ENCODE measurements around the gene MAPK6.
"Not testable (repeated sequence)": the region's sequence is repeated elsewhere in the genome, so short reads cannot be mapped to it uniquely, and the experiment has no call there.

Gene MAPK6

DNA sequence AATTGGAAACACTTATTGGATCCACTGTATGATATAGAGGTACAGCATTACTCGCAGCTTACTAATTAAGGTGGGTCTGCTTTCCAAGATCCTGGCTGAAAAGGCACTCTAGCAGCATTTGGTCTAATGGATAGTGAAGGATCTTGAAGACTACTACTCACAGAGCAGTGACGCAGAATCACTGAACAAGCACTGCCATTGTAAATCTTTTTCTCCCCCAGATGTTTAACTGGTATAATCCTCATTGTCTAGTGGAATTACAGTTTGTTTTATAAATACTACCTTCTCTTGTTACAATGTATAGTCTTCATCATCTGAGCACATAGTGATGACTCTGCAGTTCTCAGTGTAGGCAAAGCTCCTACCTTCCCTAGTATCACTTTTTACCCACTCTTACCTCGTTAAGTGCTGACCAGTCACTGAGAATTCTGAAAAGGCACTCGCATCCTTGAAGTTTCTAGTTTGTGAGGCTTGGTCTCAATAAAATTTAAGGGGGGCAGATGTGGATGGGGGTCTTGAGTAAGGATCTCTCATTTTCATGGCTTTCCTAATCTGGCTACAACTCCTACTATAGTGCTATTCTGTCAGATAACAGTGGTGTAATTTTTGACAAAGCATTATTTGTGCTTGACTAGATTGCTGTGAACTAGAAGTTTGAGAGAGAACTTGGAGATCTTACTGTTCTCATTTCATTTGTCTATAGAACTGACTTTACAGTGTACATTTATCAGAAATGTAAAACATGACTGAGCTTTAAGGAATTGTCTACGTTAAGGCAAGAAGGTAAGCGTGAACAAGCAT is 23.2 kb downstream of the MAPK6 start:
- no peak for DNase-seq (ENCODE audit: low read depth)

DNA sequence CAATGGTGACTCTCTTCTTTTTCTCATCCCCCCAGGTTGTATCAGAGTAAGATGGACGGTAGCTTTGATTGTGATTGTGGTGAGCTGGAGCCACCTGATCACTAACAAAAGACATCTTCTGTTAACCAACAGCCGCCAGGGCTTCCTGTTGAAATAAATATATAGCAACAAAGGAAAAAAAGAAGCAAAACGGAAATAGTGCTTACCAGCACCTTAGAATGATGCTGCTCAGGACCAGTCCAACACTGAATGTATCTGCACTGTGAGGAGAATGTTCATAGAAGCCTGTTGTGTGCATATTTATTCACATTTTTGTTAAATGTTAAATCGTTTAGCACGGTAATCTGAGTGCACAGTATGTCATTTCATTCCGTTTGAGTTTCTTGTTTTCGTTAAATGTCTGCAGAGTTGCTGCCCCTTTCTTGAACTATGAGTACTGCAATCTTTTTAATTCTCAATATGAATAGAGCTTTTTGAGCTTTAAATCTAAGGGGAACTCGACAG is 26.8 kb downstream of the MAPK6 start:
- DNase-seq (ENCODE audit: low read depth), result not testable (repeated sequence)

- not testable (repeated sequence) for DNase-seq (ENCODE audit: low read depth)
Measured at GRCh38 chr15:52046552-52046951, 27.5 kb downstream of the MAPK6 start.

DNA sequence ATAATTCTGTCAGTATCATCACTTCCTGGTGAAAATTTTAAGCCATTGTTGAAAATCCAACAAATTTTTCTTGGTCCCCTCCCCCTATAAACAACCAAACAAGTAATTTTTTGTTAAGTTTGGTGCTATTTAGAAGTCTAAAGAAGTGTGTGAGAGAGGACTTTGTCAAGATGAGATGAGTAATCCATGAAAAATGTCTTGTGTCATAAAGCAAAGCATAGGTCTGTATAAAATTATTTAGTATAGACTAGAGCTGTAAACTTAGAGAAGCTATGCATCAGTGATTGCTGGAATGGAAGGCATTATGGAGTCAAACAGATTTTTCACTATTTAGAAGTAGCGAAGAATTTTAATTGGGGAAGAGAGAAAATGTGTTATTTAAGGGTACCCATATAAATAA is 31.4 kb downstream of the MAPK6 start:
- DNase-seq (ENCODE audit: low read depth), result no peak

GRCh38 chr15:52052066-52052935 is 33.3 kb downstream of the MAPK6 start:
- DNase-seq (ENCODE audit: low read depth), result no peak

DNA sequence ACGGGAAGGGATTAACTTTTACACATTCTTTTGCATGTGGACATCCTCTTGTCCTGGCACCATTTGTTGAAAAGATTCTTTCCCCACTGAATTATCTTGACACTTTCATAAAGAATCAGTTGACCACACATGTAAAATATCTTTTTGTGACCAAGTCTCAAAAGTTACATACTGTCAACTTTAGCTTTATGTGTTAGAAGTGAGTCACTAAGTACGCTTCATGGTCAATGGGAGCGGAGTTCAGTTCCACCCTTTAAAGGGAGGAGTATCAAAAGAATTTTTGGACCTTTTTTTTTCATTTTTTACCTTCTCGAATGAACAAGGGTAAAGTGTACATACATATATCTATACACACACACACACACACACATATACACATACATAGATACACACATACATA is 35.4 kb downstream of the MAPK6 start:
- no peak for DNase-seq (ENCODE audit: low read depth)

GRCh38 chr15:52054858-52055257 is 35.8 kb downstream of the MAPK6 start:
- not testable (repeated sequence) for DNase-seq (ENCODE audit: low read depth)

GRCh38 chr15:52056001-52056400 is 37.0 kb downstream of the MAPK6 start:
- DNase-seq (ENCODE audit: low read depth), result no peak

GRCh38 chr15:52056496-52056895 is 37.5 kb downstream of the MAPK6 start:
- DNase-seq (ENCODE audit: low read depth), result no peak

DNA sequence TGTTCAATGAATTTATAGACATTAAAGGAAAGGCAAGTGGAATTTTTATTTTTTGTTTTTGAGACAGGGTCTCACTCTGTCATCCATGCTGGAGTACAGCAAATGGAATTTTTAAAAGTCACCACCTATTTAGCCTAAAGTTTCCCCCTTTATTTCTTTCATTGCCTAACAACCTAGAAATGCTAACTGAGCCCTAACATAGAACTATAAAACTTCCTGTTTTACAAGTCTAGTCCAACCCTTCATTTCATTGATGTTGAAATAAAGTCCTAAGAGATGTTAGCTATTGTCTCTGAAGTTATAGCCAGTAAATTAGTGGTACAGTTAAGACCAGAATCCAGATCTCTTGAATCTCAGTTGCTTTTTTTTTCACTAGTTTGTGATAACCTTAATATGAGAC is 39.0 kb downstream of the MAPK6 start:
- no peak for DNase-seq (ENCODE audit: low read depth)

DNA sequence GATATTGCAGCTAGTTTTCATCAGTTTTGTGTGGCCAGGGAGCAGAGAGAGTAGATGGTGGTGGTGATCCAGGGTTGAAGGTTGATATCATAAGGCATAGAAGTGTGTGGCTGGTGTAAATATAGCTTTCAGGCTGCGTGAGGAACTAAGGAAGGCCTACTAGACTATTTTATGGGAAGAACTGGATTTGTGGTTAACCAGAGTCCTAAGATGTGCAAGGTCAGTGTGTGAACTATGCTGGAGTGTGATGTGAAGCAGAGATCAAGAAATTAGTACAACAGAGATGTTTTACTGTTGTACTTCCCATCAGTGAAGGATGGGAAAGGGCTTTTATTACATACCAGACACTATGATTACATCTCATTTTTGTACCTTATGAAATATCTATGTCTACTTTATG is 41.5 kb downstream of the MAPK6 start:
- no peak for DNase-seq (ENCODE audit: low read depth)

GRCh38 chr15:52066842-52067544 is 48.0 kb downstream of the MAPK6 start:
- no peak for DNase-seq (ENCODE audit: low read depth)

DNA sequence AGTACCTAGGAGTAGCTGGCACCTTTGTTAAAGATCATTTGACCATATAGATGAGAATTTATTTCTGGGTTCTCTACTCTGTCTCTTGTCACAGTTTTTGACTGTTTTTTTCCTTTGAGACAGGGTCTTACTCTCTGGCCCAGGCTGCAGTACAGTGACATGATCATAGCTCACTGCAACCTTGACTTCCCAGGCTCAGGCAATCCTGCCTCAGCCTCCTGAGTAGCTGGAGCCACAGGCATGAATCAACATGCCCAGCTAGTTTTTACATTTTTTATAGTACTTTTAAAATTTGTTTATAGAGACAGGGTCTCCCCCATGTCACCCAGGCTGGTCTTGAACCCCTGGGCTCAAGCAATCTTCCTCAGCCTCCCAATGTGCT is 48.5 kb downstream of the MAPK6 start:
- DNase-seq (ENCODE audit: low read depth), result no peak

DNA sequence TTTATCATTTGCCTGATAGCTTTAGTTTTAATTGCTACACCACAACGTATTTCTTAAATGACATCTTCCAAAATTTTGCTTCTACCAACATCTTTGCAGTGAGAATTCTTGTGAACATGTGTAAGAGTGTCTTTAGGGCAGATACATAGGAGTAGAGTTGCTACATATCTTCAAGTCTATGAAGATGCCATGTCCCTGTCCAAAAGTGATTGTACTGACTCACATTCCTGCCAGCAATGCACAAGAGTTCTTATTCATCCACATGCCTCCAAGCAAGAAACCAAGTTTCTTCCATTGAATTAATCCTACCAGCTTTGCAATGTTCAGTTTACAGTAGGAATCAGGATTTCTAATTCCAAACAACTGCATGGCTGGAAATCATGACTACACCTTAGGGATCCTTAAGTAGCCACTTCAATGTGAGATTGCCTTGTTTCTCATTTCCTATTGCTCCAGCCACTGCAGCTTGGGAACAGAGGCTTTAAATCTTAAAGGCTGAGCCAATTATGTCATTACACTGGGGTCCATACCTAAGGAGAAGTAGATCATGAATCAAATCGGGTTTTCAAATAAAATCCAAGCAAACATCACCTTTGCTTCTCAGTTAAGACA is 49.1 kb downstream of the MAPK6 start:
- no peak for DNase-seq (ENCODE audit: low read depth)

GRCh38 chr15:52069559-52069958 is 50.5 kb downstream of the MAPK6 start:
- no peak for DNase-seq (ENCODE audit: low read depth)

- DNase-seq (ENCODE audit: low read depth), result no peak
Measured at GRCh38 chr15:52071570-52071969, 52.6 kb downstream of the MAPK6 start.

- DNase-seq (ENCODE audit: low read depth), result peak; percentile 58
Measured at GRCh38 chr15:52076889-52077781, 58.1 kb downstream of the MAPK6 start.

DNA sequence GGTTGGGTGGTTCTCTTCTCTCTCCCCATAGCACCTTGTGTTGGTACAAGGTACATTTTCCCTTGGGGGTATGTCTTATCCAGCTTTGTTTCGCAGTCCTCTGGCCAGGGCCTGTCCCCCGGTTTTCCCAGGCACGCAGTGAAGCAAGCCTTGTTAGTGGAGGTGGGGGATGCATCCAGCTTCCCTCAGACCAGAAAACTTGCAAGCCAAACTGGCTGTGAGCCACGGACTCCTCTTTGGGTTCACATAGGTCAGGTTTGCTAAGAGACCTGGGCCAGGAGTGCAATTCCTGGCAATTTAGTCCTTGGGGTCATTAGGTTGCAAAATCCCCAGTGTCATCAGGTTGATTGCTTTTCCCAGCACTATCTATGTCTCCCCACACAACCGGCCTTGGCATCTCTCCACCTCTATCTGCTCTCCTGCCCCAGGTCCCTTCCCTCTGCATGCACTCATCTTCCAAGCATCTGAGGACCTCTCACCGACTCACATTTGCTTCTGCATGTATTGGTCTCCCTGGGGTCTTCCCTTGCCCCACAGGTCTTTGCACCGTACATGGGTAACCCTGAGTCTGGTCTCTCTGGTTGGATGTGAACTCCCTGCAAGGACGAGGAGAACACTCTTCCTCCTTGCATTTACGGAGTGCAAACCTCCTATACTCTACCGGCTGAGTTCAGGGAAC is 59.3 kb downstream of the MAPK6 start:
- no peak for DNase-seq (ENCODE audit: low read depth)

- no peak for DNase-seq (ENCODE audit: low read depth)
Measured at GRCh38 chr15:52078876-52079700, 60.1 kb downstream of the MAPK6 start.
